ENCODE data around the gene JARID2. TPM values are rescaled to one million over a fixed set of nuclear protein-coding genes. Genes with fewer than 3 reads are reported as not detected.

Gene JARID2
- total RNA-seq, 1 experiment from 2014 or later, result 23.6 TPM

DNA sequence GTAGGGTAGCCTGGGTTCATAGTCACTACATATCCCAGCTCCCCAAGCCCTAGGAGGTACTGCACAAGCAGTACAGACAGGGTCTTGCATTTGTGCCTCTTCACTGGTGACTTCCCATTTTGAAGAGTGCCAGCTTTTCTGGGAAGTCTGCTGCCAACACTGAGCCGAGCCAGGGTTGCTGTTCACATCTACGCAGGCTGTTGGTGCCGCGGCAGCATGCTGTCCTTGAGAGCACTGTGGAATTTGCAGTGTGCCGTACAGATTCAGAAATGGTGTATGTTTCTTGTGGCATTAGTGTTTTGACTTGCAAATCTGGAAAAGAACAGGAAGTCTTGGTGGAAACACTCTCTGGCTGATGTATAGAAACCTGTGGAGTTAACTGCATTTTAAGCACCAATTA lies 67.5 kb downstream of the JARID2 start:
- Histone ChIP-seq H3K9ac (ENCODE audit: low read length) (no peak overlapping the region), H3K9me3 (ENCODE audit: control insufficient read depth in 1 of 2, insufficient read depth in 1 of 2, low read depth in 1 of 2, low read length in 2 of 2) (no peaks in the 10 kb centered on the region), H2AFZ (ENCODE audit: low read depth, low read length, poor library complexity, severe bottlenecking) (no peak overlapping the region), H4K20me1 (ENCODE audit: insufficient read depth) (no peaks in the 10 kb centered on the region), H3K79me2 (ENCODE audit: insufficient read depth, low read length) (peaks cover 79% of the 10 kb centered on the region), H3K4me2 (ENCODE audit: low read length) (no peak overlapping the region), H3K9me2 (ENCODE audit: insufficient read depth) (no peaks in the 10 kb centered on the region), H3K27me3 (ENCODE audit: insufficient read depth, low read length) (no peaks in the 10 kb centered on the region), H3K4me3 (replicated peaks in 1 of 2; ENCODE audit: low read depth in 1 of 2, low read length in 2 of 2) (no peak overlapping the region), H3K27ac (ENCODE audit: low read depth, low read length) (no peak overlapping the region), H3K4me1 (ENCODE audit: control insufficient read depth in 1 of 2, insufficient read depth in 2 of 2, low read length in 2 of 2) (peaks cover 0 to 1% of the 10 kb centered on the region in 2 experiments; a peak in 1 of 4 replicates), H3K36me3 (ENCODE audit: control insufficient read depth in 1 of 2, insufficient read depth in 2 of 2, low read length in 2 of 2) (no peaks in the 10 kb centered on the region)
- intact Hi-C loops (cut with micrococcal nuclease), result no loop called here
- ChIA-PET RAD21 (ENCODE audit: low non-redundant PET in 1 of 2, low total read pairs in 2 of 2, uncharacterized antibody in 2 of 2, unreplicated experiment in 2 of 2) (no interaction called here), POLR2A (no interaction called here), CTCF (no interaction called here)
- TF ChIP-seq REST (IDR thresholded peaks at IDR 0.05; ENCODE audit: low read depth), result no peak
- TF ChIP-seq TCF7L2 (IDR thresholded peaks at IDR 0.05; ENCODE audit: borderline replicate concordance, extremely low read depth, insufficient read depth, insufficient read length), result no peak
- TF ChIP-seq ZFX (IDR thresholded peaks at IDR 0.05), result no peak
- TF ChIP-seq SP1 (IDR thresholded peaks at IDR 0.05; ENCODE audit: low read depth), result no peak
- no peak for TF ChIP-seq FOSL1 (IDR thresholded peaks at IDR 0.05; ENCODE audit: low read depth)
- TF ChIP-seq EZH2 (IDR thresholded peaks at IDR 0.05), result no peak
- no peak for TF ChIP-seq POLR2A (IDR thresholded peaks at IDR 0.05; ENCODE audit: borderline replicate concordance, extremely low read depth, insufficient read depth, insufficient read length)
- TF ChIP-seq JUND (IDR thresholded peaks at IDR 0.05), result no peak
- no peak for TF ChIP-seq ELF1 (IDR thresholded peaks at IDR 0.05; ENCODE audit: borderline replicate concordance, low read depth)
- TF ChIP-seq CEBPB (IDR thresholded peaks at IDR 0.05; ENCODE audit: low read depth), result no peak
- TF ChIP-seq YY1 (IDR thresholded peaks at IDR 0.05; ENCODE audit: extremely low read depth, insufficient replicate concordance, low read depth, low read length), result no peak
- TF ChIP-seq EZH2phosphoT487 (IDR thresholded peaks at IDR 0.05; ENCODE audit: borderline replicate concordance), result no peak
- BruUV-seq (replicated peaks), result no TSS peak
- DNase-seq (ENCODE audit: low read depth, low spot score), result no peak
- ATAC-seq, result no peak
